ENCODE results near the gene PSPH. TPM values are rescaled to one million over a fixed set of nuclear protein-coding genes. Genes with fewer than 3 reads are reported as not detected.

The PSPH gene
- polyA plus RNA-seq, 1 of the 3 experiments (the other 2 are of a cell fraction) = 50.5 TPM

GRCh38 chr7:55964261-55965099 is 86.8 kb downstream of the PSPH start, which contains the start of gene NIPSNAP2 (continued):
- TF ChIP-seq USF1 (IDR thresholded peaks at IDR 0.05; ENCODE audit: borderline replicate concordance, low read depth) = no peak
- no peak for TF ChIP-seq FOXJ3 (CRISPR knock-in tag; IDR thresholded peaks at IDR 0.05)
- TF ChIP-seq MAX (IDR thresholded peaks at IDR 0.05; ENCODE audit: low read depth) = peak; percentile 87
- no peak for TF ChIP-seq GATA2 (CRISPR knock-in tag; IDR thresholded peaks at IDR 0.05)
- TF ChIP-seq RFX5 (IDR thresholded peaks at IDR 0.05; ENCODE audit: low read length) = no peak
- no peak for TF ChIP-seq RCOR1 (IDR thresholded peaks at IDR 0.05; ENCODE audit: low read length)
- TF ChIP-seq FOSL2 (IDR thresholded peaks at IDR 0.05; ENCODE audit: borderline replicate concordance, low read depth) = no peak
- no peak for TF ChIP-seq EZH2phosphoT487 (IDR thresholded peaks at IDR 0.05; ENCODE audit: borderline replicate concordance, low read depth)
- TF ChIP-seq JUND (IDR thresholded peaks at IDR 0.05) = no peak
- no peak for TF ChIP-seq CHD2 (IDR thresholded peaks at IDR 0.05; ENCODE audit: low read length, partially characterized antibody)
- TF ChIP-seq TAF1 (IDR thresholded peaks at IDR 0.05; ENCODE audit: borderline replicate concordance, low read depth, low read length) = peak; percentile 51
- TF ChIP-seq MEF2A (IDR thresholded peaks at IDR 0.05; ENCODE audit: borderline replicate concordance, low read depth) = no peak
- TF ChIP-seq USF2 (IDR thresholded peaks at IDR 0.05; ENCODE audit: borderline replicate concordance, low read depth, low read length) = no peak
- no peak for TF ChIP-seq ELF1 (IDR thresholded peaks at IDR 0.05)
- TF ChIP-seq RAD21 (IDR thresholded peaks at IDR 0.05; ENCODE audit: low read length) = peak; percentile 55
- no peak for TF ChIP-seq ZBTB33 (IDR thresholded peaks at IDR 0.05; ENCODE audit: borderline replicate concordance, low read depth)
- 0 out of 2 replicates have a peak, but pooled peaks have one; percentile 25 for TF ChIP-seq NRF1 (IDR thresholded peaks at IDR 0.05; ENCODE audit: low read depth, low read length)
- no peak for TF ChIP-seq PBX3 (IDR thresholded peaks at IDR 0.05)
- no peak; the same call in 1 of the 2 replicates for TF ChIP-seq REST (IDR thresholded peaks at IDR 0.05; ENCODE audit: low read depth, low read length)
- peak; percentile 50; the same call in 1 of the 2 replicates for TF ChIP-seq MXI1 (IDR thresholded peaks at IDR 0.05; ENCODE audit: low read depth, low read length)
